MV-4-11 (cell line): Measurements from ENCODE around the gene ITGA11.

Experiments used
- DNase-seq: peaks from one replicate; lab custom pipeline; 2025; lab: John Stamatoyannopoulos, UW

The ITGA11 gene

DNA sequence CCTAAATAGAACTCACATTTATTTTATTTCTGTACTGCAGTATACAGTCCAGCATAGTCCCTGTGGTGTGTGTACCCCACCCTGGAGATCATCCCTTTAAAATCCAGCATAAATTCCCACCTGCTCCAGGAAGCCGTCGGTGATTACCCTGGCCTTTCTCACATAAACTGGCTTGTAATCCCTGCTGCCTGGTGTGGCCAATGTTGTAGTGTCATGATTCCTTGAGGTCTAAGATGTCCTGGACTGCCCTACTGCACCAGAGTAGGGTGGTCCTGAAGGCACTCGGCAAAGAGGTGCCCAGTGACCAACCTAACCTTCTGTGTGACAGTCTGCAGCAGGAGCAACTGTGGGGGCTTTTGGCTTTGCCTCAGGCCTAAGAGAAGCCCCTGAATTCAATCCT lies 58.9 kb downstream of the ITGA11 start:
- no peak for DNase-seq

DNA sequence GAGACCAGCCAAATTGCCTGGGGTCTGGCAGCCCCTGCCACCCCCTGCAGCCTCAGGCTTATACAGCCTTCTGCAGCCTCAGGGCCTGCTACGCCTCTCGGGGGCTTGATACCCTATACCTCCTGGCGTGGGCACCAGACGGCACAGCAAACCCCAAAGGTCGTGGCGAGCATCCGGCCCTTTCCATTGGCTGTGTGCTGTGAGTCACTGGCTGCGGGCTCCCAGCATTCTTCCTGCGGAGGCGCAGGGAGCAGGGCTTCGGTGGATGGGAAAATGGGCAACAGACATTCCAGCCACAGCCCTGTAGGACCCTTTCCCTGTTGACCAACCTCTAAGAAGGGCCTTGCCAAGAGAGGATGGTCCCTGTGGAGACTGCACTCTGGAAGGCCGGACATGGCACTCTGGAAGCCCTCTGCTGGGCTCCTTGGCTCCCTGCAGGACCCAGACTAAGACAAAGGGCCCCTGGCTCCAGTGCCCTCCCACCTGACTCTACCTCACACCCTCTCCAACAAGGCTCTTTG lies 59.6 kb downstream of the ITGA11 start:
- peak; percentile 25 for DNase-seq

GRCh38 chr15:68371851-68372250 lies 60.1 kb downstream of the ITGA11 start:
- no peak for DNase-seq

DNA sequence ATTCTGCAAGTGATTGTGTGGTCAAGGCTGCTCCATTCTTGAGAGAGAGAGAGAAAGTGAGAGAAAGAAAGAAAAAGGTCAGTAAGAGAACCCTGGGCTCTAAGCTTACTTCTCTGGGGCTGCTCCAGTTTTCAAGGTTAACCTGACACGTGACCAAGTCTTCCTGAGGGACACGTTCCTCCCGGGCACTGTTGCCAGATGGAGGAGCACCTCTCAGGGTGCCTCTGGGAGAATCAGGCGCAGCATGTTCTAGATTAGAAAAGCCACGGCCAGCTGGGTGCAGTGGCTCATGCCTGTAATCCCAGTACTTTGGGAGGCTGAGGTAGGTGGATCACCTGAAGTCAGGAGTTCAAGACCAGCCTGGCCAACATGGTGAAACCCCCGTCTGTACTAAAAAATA lies 60.8 kb downstream of the ITGA11 start:
- no peak for DNase-seq

- no peak for DNase-seq
These were observed 61.2 kb downstream of the ITGA11 start for GRCh38 chr15:68370768-68371151.

DNA sequence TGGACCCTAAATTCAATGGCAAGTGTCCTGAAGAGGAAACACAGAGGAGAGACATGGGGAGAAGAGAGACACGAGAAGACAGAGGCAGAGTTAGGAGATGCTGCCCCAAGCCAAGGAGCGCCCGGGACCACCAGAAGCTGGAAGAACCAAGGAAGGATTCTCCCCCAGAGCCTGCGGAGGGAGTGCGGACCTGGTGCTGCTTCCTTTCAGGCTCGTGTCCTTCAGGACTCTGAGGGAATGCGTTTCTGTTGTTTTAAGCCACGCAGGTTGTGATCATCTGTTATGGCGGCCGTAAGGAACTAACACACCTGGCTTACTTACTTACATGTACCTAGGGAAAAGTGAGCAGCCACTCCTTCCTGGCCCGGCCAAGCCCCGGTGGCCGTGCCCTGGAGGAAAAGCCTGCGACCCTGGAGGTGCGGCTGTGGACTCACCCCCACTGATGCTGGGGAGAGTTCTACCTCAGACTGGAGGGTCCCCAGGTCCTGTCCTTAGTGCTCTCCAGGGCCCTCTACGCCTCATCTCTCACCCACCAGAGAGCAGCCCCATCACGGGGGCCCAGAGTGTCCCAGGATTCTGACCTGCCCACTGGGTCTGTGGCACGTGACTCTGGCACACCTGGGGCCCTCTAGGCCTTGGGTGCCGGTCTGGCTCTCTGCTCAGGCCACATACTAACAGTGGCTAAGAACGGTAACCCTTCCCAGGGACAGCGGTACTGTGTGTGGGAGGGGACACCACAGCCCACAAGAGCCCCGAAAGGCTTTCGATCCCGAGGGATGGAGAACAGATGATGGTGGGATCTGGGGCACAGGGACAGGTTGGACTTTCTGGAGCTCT lies 61.8 kb downstream of the ITGA11 start:
- no peak for DNase-seq

GRCh38 chr15:68368731-68369435 lies 63.1 kb downstream of the ITGA11 start:
- no peak for DNase-seq

DNA sequence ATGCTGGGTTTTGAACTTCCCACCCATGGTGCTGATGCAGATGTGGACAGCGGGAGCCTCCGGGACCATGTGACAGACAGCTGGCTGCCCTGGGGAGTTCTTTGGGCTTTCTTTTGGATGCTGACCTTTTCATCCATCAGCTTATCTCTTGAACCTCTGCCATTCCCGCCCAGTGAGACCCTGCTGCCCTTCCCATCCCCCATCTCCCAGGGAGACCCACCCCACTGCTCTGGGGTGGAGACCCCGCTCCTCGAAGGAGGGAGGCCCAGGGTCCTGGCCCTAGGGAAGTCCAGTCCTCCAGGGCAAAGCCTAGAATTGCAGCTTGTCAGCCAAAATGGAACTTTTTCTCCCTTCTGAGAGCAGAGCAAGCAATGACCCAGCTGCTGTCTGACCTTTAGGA lies 64.0 kb downstream of the ITGA11 start:
- no peak for DNase-seq

DNA sequence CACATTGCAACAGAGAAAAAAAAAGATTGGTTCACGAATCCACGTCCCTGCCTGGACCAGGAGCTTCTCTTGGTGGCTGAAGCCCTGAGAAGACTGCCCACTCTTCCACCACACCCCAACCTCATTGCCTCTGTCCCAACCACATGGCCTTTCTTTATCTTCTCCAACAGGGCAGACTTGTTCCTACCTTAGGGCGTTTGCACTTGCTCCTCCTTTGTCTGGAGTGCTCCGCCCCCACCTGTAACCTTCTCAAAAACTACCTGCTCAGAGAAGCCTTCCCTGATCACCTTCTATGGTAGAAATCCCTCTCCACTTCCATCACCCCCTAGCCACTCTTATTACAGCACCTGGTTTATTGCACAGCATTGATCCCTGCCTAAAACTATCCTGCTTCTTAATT lies 64.7 kb downstream of the ITGA11 start:
- no peak for DNase-seq

- no peak for DNase-seq
These were observed 65.6 kb downstream of the ITGA11 start for GRCh38 chr15:68366314-68366713.

DNA sequence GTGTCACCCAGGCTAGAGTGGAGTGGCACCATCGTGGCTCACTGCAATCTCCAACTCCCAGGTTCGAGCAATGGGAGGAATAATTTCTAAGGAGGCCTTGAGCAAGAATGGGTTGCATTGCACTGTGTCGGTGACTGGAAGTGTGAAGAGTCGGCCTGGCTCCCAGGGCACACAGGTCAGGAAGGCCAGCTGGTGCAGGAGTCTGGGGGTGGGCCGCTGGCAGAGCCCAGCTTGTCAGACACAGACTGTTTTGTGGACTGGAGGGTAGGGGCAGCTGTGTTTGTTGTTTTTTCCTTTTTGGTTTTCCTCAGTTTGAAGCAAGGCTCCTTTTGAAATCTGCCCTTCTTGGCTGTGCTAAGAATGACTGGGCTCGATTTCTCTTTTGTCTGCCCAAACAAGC lies 66.2 kb downstream of the ITGA11 start:
- no peak for DNase-seq

GRCh38 chr15:68365140-68365745 lies 66.7 kb downstream of the ITGA11 start:
- peak; percentile 20 for DNase-seq

DNA sequence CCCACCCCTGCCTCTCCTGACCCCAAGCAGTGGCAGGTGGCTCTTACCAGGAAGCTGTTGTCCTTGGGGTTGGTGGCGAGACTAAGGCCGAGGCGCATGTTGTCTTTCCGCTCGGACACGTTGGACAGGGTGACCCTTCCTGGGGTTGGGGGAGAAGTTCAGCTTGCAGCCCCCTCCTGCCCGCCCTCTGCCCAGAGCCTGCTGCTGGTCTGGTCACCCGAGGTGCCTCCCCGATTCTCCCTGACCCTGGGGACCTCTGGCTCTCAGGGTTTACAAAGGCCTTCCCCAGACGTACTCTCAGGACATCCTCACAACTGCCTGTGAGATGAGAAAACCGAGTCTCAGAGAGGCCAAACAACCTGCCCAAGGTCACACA lies 67.3 kb downstream of the ITGA11 start:
- no peak for DNase-seq

GRCh38 chr15:68364028-68364659 lies 67.8 kb downstream of the ITGA11 start:
- DNase-seq = no peak

DNA sequence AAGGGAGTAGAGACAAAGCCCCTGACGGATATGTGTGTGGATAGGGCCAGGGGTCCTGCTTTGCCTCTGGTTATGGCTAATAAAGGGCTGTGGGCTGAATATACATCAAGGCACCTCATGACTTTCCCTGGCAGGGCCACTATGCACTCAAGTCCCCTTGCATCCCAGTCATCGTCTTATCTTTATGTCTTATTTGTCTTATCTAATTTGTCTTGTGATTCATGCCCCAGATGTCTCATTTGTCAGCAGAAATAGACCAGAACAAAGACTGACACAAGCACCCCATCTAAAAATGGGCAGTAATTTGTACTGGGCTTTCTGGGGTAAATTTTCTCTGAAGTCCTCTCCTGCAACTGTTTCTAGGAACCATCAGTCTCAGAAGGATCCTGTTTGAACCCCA lies 68.6 kb downstream of the ITGA11 start:
- no peak for DNase-seq

GRCh38 chr15:68362537-68363126 lies 69.3 kb downstream of the ITGA11 start:
- no peak for DNase-seq

DNA sequence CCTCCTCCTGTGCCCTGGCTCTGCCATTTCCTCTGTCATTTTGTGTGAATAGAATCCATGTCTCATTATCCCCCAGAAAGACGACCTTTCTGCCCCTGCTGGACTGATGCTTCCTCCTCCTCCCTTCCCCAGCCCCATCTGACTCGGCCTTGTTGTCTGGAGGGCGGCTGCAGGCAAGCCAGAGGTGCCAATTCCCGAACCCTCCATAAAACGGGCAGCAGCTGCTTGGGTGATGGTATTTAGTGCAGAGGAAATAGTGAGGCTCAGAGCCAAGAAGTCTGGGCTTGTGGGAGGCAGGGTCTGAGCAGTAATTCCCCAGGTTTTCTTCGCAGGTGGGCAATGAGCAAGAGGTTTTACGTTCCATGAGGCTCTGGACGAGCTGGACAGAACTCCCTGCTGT lies 71.2 kb downstream of the ITGA11 start:
- DNase-seq = no peak

DNA sequence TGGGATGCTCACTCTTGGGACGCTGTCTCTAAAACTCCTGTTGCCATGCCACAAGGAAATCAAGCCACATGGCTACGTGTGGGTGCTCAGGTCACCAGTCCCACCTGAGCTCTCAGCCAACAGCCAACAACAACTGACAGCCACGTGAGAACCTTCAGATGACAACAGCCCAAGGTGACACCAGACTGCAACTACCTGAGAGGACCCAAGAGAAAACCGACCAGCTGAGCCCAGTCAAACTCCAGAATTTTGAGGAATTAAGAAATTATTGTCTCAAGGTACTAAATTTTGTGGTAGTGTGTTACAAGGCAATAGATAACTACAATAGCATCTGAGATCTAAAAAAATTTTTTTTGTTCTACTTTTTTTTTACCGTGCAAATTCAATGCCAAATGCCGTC lies 75.2 kb downstream of the ITGA11 start:
- no peak for DNase-seq

DNA sequence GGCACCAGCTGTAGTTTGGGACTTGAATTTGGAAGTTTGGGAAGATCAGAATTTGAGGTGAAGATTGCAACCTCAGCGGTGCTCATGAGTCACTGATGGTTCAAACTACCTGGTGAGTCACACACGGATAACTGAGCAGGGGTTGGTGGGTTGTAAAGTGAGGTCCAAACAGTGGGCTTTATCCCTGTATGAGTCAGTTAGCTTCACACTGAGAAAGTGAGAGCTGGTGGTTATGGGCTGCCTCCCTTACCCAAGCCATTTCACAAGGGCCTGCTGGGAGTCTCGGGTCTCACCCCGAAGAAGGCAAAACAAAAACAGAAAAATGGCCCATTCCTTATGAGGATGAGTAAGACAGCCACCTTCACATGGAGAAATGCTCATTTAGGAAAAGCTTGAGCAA lies 77.0 kb downstream of the ITGA11 start:
- DNase-seq = peak; percentile 66

- DNase-seq = no peak
These were observed 77.7 kb downstream of the ITGA11 start for GRCh38 chr15:68354268-68354667.

GRCh38 chr15:68353421-68354135 lies 78.4 kb downstream of the ITGA11 start:
- DNase-seq = no peak
